Retinal pigment epithelial cell (primary cell): ENCODE measurements around the gene TLE3.

Experiments
- DNase-seq: peaks from one replicate; pipeline ENCODE4 v3.0.0-alpha.2; 2010; ENCODE audit warnings: low read depth
- H3K4me3 ChIP-seq: 2 replicates; pipeline ENCODE4 v1.5.1; 2011; ENCODE audit warnings: mild to moderate bottlenecking, low read length, control low read depth, moderate library complexity
- CTCF ChIP-seq: conservative IDR thresholded peaks from 2 replicates; pipeline ENCODE4 v1.5.1; 2011; ENCODE audit warnings: low read depth, low read length, control low read depth, inconsistent platforms

The TLE3 gene

GRCh38 chr15:69997813-69998212 is 99.9 kb downstream of the TLE3 start:
- no peak overlapping the region for H3K4me3 ChIP-seq
- DNase-seq, result no peak
- TF ChIP-seq CTCF, result no peak
